DMS 273 treated with DMSO at 0.1 percent for 48 hours (cell line): ENCODE results near the gene NRXN3.

ENCODE experiments used
- DNase-seq: peaks from one replicate; lab custom pipeline; 2025; lab: John Stamatoyannopoulos, UW

The NRXN3 gene

DNA sequence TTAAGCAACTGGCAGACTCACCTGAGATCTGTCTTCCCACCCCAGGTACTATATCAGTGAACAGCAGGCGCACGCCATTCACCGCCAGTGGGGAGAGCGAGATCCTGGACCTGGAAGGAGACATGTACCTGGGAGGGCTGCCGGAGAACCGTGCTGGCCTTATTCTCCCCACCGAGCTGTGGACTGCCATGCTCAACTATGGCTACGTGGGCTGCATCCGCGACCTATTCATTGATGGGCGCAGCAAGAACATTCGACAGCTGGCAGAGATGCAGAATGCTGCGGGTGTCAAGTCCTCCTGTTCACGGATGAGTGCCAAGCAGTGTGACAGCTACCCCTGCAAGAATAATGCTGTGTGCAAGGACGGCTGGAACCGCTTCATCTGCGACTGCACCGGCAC is 544.5 kb downstream of the NRXN3 start:
- no peak for DNase-seq

DNA sequence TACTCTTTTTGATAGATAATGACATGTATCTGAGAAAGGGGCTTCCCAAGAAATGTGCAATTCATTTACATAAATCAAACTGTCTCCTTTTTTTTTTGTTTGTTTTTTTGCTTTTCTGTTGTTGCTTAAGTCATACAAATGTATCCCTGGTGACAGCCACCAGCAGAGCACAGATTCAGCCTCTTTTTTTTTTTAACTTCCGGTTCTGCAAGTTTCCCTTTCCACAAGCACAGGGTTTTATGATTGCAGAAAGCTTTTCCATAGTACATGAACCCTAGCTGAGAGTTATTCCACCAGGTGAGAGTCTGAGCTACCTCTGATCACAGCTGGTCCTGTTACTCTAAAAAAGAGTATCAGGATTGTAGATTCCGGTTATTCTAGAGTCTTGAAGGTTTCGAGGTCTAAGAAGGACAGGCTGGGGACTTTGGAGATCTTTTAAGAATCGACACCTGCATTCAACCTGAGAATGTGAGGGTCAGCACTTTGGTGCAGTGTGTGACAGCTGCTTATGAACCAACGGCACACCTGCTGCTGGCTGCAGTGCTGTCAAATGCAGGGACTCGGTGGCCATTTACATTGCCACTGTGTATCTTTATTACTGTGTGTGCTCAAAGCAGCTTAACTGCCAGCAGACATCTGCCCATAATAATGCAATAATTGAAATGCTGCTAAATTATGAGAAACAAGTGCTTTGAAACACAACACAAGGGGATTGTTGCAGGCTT is 551.7 kb downstream of the NRXN3 start:
- no peak for DNase-seq

DNA sequence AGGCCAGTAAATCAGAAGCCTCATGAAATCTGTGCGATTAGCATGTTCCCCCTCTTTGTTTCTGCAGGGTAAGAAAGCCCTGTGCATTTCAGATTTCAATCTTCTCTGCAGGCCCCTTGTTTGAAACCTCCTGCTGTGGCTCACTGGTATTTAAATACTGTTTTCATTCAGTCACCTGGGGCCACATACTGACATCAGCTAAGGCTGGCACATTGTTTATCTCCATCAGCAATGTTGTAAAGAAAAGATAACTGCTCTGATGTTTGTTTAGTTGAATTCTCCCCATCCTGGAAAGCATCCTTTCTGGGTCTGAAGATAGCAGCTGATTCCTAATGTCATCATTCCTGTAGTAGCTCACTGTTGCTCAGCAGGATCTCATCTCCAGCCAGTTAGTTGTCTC is 554.9 kb downstream of the NRXN3 start:
- no peak for DNase-seq

DNA sequence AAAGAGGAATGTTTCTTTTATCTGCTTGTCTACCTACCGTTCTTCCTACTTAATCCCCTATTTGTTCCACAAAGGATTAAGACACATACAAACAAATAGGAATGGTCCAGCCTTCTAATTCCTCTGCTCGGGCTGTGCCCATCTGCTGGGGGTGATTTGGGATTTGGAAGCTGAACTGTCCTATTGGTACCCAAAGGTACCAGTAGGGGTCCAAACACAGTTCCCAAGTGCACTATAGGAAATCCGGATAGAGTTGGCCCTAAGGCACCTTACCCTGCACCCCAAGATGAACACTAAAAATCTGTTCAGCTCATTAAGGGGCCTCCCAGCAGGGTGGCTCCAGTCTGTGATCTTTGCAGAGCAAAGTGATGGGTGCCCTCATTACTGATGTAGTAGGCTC is 566.9 kb downstream of the NRXN3 start:
- no peak for DNase-seq

DNA sequence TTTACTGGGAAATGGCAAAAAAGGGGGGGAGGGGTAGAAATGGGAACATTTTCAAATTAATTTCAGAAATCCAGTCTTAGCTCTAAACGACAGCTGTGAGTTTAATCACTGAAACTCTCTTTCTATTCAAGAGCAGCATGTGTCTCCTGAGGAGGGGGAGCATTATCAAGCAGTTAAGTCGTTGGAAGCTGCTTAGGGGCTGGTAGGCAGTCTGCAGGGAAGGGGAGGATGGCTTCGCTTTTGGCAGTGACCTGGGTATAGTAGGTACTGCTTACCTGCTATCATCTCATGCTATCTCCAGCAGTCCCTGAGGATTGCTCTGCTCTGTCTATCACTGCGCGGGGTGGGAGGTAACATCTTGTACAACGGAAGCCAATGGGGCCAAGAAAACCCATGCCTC is 567.4 kb downstream of the NRXN3 start:
- no peak for DNase-seq

DNA sequence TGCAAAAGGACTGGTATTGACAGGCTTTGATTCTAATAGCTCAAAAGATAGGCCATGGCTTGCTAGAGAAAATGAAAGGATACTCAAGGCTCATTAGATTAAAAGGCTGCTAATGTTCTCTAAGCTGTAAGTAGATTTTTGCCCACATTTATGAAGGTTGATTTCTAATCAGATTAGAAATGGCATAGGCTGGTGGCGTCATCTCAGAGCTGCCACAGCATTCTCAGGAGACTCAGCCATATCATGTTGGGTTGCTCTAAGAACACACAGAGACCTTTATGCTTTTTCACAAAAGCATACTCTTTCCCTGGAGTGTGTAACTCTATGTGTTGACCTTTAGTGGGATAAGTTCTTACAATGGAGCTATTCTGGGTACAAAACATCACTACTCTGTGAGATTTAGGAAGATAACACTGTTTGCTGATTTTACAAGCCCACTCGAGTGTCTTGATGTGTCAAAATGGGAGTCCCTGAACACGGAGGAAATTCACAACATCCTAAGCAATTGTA is 576.0 kb downstream of the NRXN3 start:
- DNase-seq, result no peak

DNA sequence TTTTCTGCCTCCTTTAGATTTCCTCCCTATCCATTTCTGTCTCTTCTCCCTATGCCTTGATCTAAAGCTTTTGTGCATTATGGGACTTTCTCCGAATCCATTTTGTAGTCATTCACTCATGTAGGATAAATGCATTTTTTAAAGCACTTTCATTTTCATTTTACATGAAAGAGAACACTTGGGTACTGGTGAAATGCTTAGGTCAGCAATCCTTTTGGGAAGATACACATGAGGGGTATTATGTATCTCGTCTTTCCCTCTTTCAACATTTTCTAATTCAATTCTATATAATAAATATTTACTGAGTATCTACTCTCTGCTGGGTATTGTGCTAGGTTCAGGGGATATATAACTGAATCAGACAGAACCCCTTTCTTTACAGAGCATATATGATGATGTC is 577.6 kb downstream of the NRXN3 start:
- DNase-seq, result no peak

DNA sequence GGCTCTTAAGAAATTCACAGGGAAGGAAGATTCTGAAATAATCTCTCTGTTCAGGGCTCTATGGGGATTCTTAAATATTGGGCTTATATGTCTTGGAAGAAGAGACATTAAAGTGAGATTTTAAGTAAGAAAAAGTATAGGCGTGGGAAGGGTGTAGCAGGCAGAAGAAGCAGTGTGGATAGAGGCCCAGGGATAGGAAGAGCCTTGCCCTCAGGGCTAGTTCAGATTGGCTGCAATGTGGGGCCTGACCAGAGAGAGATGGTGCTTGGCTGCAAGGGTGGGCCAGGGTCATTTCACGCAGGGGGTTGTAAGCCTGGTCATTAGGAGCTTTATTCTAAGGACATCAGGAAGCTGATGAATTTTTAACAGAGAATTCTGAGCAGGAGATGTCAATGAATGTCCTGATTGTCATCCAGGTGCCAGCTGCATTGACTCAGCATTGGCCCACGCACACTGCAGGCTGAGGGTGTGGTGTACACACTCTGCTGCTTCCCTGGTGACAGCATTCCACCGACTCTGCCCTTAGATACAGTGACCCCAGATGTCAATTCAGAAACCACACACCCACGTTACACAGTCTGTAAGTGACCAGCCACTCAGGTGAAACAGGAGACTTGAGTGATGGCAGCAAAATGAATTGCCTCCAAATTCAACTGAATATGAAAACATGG is 582.5 kb downstream of the NRXN3 start:
- DNase-seq, result no peak

DNA sequence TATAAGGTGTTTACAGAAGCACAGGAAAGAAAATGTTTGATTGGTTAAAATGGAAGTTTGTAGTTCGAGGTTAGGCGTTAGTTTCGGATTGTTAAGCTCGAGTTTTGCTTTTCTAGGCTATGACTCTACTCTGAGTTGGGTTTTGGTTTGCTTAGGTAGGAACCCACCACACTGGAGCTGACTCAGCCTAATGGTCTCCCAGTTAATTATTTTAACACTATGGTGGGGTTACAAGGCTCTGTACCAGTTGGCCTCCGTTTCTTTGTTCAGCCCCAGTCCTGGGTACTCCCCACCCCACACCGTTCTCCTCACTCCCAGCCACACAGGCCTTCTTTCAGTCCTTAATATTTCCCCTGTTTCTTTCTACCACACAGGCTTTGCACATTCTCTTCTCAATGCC is 583.9 kb downstream of the NRXN3 start:
- DNase-seq, result no peak

DNA sequence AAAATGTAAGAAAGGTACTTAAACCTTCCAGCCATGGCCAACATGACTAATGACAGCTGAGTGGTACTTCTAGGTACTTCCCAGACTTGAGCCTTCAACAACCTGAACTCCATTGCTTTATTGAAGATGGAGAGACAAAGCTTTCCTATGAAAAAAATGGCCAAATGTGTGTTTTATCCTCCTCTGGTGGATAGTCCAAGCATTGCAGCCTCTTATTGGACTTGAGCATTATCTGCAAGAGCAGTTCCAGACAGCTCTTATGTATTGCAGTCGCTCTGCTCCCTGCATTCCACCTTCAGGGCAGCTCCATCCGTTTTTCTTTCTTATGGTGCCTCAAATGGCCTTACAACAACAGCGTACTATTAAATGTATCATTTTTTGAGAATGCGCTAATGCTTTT is 588.2 kb downstream of the NRXN3 start:
- DNase-seq, result no peak

DNA sequence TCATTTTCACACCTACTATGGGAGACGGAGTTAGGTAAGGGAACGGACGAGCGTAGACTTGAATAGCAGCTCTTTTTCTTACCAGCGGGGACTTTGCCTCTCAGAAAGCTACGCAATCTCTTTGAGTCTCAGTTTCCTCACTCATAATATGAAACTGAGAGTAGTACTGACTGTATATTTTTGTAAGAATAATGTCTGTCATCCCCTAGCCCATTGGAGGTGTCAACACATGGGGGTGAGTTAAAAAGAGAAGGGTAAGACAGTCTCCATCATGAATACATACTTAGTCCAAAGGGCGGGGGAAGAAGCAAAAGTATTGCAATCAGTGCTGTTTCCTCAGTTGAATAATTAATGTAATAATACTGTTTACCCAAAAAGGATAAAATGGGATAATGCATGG is 592.2 kb downstream of the NRXN3 start:
- DNase-seq, result no peak

DNA sequence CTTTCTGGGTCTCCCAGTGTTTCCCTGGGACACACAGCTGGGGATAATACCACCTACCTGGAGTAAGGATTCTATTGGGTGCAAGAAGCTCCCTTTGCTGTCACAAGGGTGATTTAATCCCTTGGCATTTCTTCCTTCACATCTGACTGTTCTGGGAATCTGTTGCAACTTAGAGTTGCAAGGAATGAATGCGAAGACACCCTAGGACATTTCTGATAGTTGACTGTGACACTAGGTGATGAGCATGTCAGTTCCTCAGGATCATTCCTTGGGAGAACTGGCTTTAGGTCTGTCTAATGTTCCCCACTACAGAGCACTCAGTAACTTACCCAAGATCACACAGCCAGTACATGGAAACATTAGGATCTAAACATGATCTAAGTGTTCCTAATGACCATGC is 593.6 kb downstream of the NRXN3 start:
- no peak for DNase-seq

DNA sequence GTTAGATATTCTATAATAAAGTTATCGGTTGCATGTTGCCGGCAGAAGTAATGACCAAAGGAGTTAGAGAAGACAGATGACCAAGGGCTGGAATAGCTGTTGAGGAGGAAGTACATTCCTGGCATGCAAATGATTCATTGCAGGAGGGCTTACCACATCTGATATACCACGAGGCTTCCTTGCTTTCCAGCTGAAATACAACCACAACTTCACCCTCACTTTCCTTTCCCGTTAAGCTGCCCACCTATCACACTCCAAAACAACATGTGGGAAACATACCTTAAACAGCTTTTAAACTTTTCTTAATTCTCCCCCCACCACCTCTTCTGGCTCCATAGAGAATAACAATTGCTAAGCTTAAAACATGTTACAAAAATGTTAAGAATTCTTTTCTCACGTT is 594.1 kb downstream of the NRXN3 start:
- no peak for DNase-seq

DNA sequence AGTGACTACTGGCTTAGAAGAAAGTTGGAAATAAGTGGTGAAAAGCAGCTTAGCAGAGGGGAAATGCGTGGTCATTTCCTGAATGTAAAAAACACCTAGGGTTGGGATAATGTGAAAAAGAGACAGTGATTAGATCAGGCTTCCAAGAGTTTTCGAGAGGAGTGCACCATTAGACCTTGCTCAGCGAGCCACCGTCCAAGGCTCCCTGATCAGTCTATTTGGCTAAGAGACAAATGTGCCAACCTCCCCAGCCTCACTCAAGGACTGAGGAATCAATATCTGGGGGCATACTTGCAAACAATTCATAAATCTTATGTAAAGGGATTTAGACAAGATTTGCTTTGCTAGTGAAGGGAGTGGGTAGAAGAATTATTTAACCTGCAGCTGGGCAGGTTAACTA is 594.5 kb downstream of the NRXN3 start:
- DNase-seq, result no peak

DNA sequence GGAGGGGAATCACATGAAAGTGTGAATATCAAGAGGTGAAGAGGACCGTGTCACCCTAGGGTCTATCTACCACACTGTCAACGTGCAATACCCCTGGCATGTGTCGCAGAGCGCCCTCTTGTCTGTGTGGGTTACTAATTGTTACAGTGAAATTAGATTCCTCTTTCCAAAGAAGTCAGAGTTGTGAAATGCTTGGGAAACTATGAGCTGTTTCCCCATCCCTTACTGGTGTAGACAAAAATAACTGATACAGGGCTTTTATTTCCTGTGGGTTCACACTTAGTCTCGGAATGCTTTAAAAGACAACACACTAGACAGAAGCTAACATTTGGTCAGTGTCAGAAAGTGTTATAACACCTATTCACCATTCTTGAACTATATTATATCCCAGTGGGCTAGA is 597.3 kb downstream of the NRXN3 start:
- DNase-seq, result no peak

DNA sequence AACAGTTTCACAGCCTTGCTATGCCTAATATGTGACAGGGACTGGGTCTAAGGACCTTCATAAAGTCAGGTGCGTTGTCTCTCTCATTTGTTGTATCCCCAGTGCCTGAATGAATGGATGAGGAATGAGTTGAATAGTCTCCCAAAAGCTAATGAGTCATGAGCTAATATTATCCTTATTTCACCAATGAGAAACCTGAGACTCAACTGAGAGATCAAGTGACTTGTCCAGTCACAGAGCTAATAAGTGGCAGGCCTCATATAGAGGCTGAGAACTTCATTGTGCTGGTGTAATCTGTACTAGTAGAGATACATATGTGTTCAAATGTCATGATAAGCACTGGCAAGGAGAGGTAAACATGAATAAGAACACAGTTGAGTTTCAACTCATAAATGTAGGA is 612.4 kb downstream of the NRXN3 start:
- no peak for DNase-seq

DNA sequence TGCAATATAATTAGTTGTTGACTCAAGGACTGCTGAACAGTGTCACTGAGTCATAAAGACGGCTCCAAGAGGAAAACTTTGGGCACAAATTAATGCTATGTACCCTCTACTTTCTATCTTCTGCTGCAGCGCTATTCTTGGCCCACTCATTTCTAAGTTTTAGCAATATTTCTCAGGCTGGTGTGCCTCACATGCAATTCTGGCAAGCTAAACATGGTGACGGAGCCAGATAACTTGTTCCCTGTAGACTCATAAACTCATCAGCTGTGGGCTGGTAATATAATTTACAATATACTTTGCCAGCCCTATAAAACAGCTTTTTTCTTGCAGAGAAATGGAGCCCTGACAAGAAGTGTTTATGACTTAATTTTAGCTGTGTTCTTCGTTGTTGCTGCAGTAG is 615.1 kb downstream of the NRXN3 start:
- no peak for DNase-seq

DNA sequence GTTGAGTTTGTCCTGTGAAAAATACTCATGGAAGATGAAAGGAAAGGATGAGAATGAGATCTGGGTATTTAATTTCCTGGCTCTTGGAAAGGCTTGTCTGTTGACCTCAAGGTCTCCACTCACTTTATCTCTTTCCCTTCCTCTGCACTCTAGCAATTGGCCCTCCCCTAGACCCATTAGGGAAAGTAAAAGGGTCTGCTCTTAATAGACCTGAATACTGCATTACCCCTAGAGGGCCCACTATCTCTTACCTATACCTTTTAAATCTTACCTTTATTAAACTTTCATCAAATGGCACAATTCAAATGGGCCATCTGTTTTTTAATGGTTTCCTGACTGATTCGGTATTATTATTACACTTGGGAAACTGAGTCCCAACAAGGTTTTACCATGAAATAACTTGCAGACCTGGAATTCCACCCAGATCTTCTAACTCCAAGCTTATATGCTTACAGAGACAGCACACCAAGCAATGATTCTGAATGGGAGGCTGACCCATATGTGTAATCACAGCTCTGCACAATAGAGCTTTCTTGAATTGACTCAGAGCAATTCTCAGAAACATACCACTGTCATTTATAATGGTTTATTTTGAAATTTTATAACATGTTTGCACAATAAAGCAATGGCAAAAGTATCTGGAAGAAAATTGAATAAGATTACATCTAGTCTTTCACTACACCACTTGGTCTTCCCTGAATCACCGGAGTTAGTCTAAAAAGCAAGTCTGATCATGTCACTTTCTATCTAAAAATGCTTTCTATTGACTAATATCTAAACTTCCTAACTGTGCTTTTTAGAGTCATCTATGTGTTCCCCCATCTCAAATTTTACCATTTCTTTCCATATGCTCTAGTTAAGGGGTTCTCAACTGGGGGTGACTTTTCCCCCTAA is 618.5 kb downstream of the NRXN3 start:
- no peak for DNase-seq

DNA sequence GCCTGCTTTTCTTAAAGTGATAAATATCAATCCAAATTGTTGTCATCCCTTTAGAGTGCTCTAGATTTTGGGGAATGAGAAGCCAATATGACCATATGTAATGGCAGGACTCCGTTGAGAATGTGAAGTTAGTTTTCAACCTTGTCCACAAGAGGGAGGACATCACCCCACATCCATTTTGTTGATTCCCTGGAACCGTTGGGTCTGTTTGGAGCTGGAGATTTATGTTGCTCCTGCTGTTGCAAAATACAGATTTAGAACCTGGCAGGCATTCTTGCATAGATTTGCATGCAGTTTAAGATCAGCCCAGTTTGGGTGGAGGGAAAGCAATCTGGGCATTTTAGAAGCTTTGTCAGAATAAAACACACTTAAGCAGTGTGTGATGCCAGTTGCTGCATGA is 620.1 kb downstream of the NRXN3 start:
- no peak for DNase-seq

DNA sequence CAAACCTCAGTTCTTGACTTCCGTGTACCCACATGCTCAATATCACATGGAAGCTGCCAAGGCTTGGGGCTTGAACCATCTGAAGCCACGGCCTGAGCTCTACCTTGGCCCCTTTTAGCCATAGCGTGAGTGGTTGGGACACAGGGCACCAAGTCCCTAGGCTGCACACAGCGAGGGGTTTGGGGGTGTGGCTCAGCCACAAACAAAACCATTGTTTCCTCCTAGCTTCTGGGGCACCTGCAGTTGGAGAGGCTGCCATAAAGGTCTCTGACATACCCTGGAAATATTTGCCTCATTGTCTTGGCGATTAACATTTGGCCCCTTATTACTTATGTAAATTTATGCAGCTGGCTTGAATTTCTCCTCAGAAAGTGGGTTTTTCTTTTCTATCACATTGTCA is 628.6 kb downstream of the NRXN3 start:
- DNase-seq, result no peak

DNA sequence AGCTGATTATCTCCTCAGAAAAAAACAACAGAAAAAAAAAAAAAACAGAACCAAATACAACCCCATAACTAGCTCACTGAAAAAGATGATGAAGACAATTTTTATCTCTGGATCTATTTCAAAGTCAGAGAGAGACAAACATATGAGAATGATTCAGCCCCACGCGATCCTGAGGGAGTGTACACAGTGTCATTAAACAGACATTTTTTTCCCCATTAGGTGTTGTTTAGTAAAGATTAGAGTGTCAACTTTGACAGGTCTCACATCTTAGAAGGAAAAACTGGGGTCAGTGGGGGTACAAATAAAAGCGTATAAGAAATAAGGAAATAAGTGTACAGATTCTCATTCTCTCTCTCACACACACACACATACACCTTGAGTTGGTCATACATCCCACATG is 635.4 kb downstream of the NRXN3 start:
- DNase-seq, result no peak

DNA sequence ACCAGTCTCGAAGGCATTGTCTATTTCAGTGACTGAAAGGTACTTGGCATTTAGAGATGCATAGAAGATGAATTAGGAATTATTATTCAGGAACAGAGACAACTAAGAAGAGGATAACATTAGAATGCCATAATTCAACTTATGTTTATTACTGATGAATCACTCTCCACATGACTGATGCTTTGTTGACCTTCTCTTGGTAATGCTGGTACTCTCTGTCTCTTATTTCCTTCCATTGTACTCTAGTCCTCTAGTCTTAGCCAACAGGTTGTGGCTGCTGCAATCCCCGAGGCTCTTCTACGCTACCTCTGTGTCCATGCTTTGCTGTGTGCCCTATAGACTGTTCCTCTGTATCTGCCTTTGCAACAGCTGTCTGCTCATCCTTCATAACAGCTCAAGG is 652.9 kb downstream of the NRXN3 start:
- no peak for DNase-seq

DNA sequence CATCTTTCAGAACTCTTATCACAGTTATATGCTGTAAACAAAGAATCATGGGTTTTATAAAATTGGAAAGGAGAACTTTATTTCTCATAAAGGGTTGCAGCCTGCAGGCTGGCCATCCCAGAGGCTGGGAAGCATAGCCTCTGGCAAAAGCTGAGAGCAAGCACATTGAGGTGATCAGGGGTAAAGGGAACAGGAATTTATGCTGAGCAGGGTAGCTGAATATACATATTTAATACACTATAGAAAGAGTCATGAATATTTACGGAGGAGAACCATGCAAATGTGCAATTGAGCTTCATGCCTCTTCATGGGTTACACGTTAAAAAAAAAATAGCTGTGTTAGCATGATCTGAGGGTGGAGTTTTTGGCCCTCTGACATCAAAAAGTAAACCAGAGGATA is 653.3 kb downstream of the NRXN3 start:
- DNase-seq, result no peak
